ENCODE measurements around the gene PNPLA8.

Gene PNPLA8

DNA sequence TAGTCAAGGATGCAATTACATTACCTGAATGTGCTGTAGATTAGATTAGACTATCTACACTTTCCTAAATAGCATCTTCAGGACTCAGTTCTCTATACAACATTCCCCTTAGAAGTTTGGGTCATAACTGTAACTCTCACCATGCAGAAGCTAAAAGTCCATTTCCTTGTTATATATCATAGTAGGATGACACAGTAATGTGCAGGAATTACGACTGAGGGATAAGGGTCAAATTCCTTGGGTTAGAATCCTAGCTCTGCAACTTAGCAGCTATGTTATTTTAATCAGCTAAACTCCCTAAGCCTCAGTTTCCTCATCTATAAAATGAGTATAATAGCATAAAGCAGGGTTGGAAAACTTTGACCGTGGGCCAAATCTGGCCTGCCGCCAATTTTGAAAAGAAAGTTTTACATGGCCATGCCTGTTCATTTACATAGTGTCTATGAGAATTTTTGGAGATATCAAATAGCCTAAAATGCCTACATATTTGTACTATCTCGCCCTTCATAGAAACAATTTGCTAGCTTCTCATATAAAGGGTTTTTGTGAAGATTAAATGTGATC is 84.5 kb downstream of the PNPLA8 start:
- DNase-seq (ENCODE audit: low spot score): no peak

- no peak for DNase-seq (ENCODE audit: low spot score)
Measured at GRCh38 chr7:108440613-108441012, 85.3 kb downstream of the PNPLA8 start.

GRCh38 chr7:108436906-108437305 is 89.0 kb downstream of the PNPLA8 start:
- no peak for DNase-seq (ENCODE audit: low spot score)

GRCh38 chr7:108434010-108434409 is 91.9 kb downstream of the PNPLA8 start:
- no peak for DNase-seq (ENCODE audit: low spot score)

GRCh38 chr7:108431099-108431498 is 94.8 kb downstream of the PNPLA8 start:
- no peak for DNase-seq (ENCODE audit: low spot score)

GRCh38 chr7:108430664-108431063 is 95.3 kb downstream of the PNPLA8 start:
- DNase-seq (ENCODE audit: low spot score): no peak

DNA sequence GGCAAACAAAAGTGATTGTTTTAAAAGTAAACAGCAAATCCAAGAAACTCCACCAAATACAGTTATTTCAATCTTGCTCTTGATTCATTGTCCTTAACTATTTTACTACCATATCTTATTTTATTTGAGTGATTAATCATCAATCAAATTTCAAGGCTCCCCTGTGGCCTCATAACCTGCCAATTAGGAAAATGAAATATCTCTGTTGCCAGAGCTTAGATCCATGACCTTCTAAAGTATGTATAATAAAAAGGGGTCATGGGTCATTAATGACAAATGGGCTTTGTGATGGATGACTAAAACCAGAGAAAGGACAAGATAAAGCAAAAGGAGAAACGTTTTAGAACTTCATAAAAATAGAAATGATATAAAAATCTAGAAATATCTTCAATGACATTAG is 98.2 kb downstream of the PNPLA8 start:
- DNase-seq (ENCODE audit: low spot score): no peak

- no peak for DNase-seq (ENCODE audit: low spot score)
Measured at GRCh38 chr7:108425714-108426275, 100.1 kb downstream of the PNPLA8 start.

- no peak for DNase-seq (ENCODE audit: low spot score)
Measured at GRCh38 chr7:108424013-108424412, 101.9 kb downstream of the PNPLA8 start.

DNA sequence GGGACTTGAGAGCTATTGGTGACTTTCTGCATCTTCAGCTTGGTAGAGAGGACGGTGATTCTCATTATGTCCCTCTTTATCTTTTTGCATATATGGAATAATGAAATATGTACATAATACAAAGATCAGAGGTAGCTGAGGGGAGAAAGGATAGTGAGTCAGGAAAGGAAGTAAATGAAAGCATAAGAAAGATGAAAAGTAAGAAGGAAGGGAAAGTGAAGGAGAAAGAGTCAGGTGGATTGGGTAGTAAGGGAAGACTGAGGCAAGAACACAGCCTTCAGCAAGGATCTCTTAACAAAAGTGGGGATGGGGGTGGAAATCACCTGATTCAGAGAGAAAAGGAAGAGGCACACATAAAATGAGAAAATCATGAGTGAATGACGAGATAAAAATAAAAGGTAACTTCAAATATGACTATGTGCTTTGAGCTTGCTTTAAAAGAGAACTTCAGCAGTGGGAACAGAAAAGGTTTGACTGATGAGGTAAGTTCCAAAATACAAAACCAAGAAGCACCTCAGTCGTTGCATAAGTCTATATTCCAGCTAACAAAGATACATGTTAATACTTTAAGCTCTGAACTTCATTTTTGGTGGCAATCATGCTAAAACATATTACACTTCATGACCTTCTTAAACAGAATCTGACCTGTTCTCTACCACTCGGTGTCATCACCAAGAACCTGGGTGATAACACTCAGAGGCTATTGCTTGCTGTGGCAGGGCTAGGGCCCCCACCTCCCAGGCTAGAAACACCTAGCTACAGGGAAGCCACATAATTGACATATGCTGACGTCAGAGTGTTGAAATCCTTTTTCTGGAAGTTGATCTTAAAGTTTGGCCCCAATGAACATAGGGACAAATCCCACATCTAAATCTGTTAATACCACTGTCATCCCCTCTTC is 102.6 kb downstream of the PNPLA8 start:
- DNase-seq (ENCODE audit: low spot score): no peak

GRCh38 chr7:108421720-108422331 is 104.1 kb downstream of the PNPLA8 start:
- no peak for DNase-seq (ENCODE audit: low spot score)

Measured in AG08396 (cell line).